HG03439 (cell line): ENCODE measurements around the gene PRKCE.

ENCODE experiments used
- ATAC-seq: cut with Tn5 transposase; IDR thresholded peaks from one replicate; pipeline ENCODE4 v1.9.1; 2021; ENCODE audit warnings: mild to moderate bottlenecking, moderate library complexity; ENCODE audit not compliant: unreplicated experiment

PRKCE gene

GRCh38 chr2:45923701-45924100, 272.2 kb downstream of the PRKCE start:
- ATAC-seq = no peak

GRCh38 chr2:45925026-45925425, 273.6 kb downstream of the PRKCE start:
- no peak for ATAC-seq

- no peak for ATAC-seq
Measured at GRCh38 chr2:45925636-45926366, 274.3 kb downstream of the PRKCE start.

- ATAC-seq = no peak
Measured at GRCh38 chr2:45928946-45929345, 277.5 kb downstream of the PRKCE start.

GRCh38 chr2:45929674-45930395, 278.4 kb downstream of the PRKCE start:
- ATAC-seq = no peak

GRCh38 chr2:45930396-45930792, 278.9 kb downstream of the PRKCE start:
- ATAC-seq = no peak

- ATAC-seq = no peak
Measured at GRCh38 chr2:45932278-45932975, 281.0 kb downstream of the PRKCE start.

- ATAC-seq = no peak
Measured at GRCh38 chr2:45935791-45936622, 284.5 kb downstream of the PRKCE start.

GRCh38 chr2:45936623-45936979, 285.1 kb downstream of the PRKCE start:
- no peak for ATAC-seq

GRCh38 chr2:45937990-45938389, 286.5 kb downstream of the PRKCE start:
- ATAC-seq = no peak

GRCh38 chr2:45938649-45939511, 287.4 kb downstream of the PRKCE start:
- no peak for ATAC-seq

GRCh38 chr2:45941531-45942236, 290.2 kb downstream of the PRKCE start:
- ATAC-seq = no peak

GRCh38 chr2:45942237-45942738, 290.8 kb downstream of the PRKCE start:
- ATAC-seq = no peak

GRCh38 chr2:45943219-45944044, 292.0 kb downstream of the PRKCE start:
- no peak for ATAC-seq

- no peak for ATAC-seq
Measured at GRCh38 chr2:45944074-45944473, 292.6 kb downstream of the PRKCE start.

- no peak for ATAC-seq
Measured at GRCh38 chr2:45945302-45945717, 293.8 kb downstream of the PRKCE start.

- ATAC-seq = no peak
Measured at GRCh38 chr2:45946023-45946422, 294.5 kb downstream of the PRKCE start.

- no peak for ATAC-seq
Measured at GRCh38 chr2:45950606-45951005, 299.1 kb downstream of the PRKCE start.
